ENCODE results near the gene CYTH4.

DNA sequence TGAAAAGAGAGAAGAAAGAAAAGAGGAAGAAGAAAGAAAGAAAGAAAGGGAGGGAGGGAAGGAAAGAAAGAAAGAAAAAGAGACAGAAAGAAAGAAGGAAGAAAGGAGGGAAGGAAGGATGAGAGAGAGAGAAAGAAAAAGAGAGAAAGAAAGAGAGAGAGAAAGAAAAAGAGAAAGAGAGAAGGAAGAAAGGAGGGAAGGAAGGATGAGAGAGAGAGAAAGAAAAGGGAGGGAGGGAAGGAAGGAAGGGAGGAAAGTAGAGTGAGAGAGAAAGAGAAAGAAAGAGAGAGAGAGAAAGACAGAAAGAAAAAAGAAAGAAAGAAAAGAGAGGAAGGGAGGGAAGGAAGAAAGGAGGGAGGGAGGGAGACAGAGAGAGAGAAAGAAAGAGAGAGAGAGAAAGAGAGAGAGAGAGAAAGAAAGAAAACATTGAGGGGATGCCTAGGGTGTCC lies 26.7 kb upstream of the CYTH4 start:
- TF ChIP-seq, protein P1, sequence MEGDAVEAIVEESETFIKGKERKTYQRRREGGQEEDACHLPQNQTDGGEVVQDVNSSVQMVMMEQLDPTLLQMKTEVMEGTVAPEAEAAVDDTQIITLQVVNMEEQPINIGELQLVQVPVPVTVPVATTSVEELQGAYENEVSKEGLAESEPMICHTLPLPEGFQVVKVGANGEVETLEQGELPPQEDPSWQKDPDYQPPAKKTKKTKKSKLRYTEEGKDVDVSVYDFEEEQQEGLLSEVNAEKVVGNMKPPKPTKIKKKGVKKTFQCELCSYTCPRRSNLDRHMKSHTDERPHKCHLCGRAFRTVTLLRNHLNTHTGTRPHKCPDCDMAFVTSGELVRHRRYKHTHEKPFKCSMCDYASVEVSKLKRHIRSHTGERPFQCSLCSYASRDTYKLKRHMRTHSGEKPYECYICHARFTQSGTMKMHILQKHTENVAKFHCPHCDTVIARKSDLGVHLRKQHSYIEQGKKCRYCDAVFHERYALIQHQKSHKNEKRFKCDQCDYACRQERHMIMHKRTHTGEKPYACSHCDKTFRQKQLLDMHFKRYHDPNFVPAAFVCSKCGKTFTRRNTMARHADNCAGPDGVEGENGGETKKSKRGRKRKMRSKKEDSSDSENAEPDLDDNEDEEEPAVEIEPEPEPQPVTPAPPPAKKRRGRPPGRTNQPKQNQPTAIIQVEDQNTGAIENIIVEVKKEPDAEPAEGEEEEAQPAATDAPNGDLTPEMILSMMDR (IDR thresholded peaks at IDR 0.05): no peak
- no peak for TF ChIP-seq POLR2A (IDR thresholded peaks at IDR 0.05)
